Neural crest cell (in vitro differentiated cells): ENCODE results near the gene COL23A1. TPM values are rescaled to one million over a fixed set of nuclear protein-coding genes. Genes with fewer than 3 reads are reported as not detected.

Experiments used
- DNase-seq: peaks from one replicate; pipeline ENCODE4 v3.0.0; 2021; ENCODE audit warnings: low read depth, mixed read lengths, low spot score
- H3K27ac Mint-ChIP-seq: one replicate; pipeline ENCODE4 v1.8.0; 2021; ENCODE audit warnings: mild to moderate bottlenecking, mixed read lengths; ENCODE audit not compliant: unreplicated experiment
- H3K27me3 Mint-ChIP-seq: 2 replicates; pipeline ENCODE4 v1.8.0; 2021; ENCODE audit warnings: low read depth, mild to moderate bottlenecking, mixed read lengths
- H3K36me3 Mint-ChIP-seq: 2 replicates; pipeline ENCODE4 v1.8.0; 2021; ENCODE audit warnings: low read depth, mild to moderate bottlenecking, mixed read lengths
- H3K4me1 Mint-ChIP-seq: 2 replicates; pipeline ENCODE4 v1.8.0; 2021; ENCODE audit warnings: mixed read lengths
- H3K4me3 Mint-ChIP-seq: one replicate; pipeline ENCODE4 v1.8.0; 2021; ENCODE audit warnings: mild to moderate bottlenecking, mixed read lengths
- H3K9me3 Mint-ChIP-seq: 2 replicates; pipeline ENCODE4 v1.8.0; 2021; ENCODE audit warnings: mixed read lengths
- total RNA-seq: library from RNA; stranded (reverse); gene quantifications from 2 replicates; pipeline ENCODE4 v1.2.1, GENCODE V29; 2021
- TF ChIP-seq, protein P1 (sequence below): fragments of 200-600 bp; sonication (generic); conservative IDR thresholded peaks from 2 replicates; pipeline ENCODE4 v1.5.0; 2021; ENCODE audit warnings: antibody characterized with exemption, mild to moderate bottlenecking

Gene COL23A1
- total RNA-seq, 1 donor from 2014 or later, result 33.7 TPM

DNA sequence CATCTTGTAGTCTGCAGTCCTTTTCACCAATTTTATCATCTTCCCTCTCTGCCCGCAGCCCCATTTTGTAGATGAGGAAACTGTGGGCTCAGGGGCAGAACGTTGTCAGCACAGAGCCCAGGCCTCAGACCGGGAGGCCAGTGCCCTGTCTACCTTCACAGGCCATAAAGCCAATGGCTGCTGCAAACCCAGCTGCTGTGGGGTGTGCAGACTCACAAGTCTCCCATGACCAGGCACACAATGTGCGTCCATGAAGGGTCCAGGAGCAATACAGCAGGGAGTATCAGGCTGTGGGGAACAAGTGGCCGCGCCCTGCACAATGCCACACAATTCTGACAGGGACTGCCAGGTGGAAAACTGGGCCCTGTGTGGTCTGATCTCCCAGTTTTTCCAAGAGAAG is 71.0 kb downstream of the COL23A1 start:
- H3K27ac Mint-ChIP-seq, result no peak overlapping the region
- no peak for DNase-seq
- peaks cover 16% of the 10 kb centered on the region for H3K9me3 Mint-ChIP-seq
- no peak overlapping the region for H3K4me3 Mint-ChIP-seq
- TF ChIP-seq, protein P1, sequence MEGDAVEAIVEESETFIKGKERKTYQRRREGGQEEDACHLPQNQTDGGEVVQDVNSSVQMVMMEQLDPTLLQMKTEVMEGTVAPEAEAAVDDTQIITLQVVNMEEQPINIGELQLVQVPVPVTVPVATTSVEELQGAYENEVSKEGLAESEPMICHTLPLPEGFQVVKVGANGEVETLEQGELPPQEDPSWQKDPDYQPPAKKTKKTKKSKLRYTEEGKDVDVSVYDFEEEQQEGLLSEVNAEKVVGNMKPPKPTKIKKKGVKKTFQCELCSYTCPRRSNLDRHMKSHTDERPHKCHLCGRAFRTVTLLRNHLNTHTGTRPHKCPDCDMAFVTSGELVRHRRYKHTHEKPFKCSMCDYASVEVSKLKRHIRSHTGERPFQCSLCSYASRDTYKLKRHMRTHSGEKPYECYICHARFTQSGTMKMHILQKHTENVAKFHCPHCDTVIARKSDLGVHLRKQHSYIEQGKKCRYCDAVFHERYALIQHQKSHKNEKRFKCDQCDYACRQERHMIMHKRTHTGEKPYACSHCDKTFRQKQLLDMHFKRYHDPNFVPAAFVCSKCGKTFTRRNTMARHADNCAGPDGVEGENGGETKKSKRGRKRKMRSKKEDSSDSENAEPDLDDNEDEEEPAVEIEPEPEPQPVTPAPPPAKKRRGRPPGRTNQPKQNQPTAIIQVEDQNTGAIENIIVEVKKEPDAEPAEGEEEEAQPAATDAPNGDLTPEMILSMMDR, result no peak
- peaks cover 25% of the 10 kb centered on the region for H3K4me1 Mint-ChIP-seq
- peaks cover 18% of the 10 kb centered on the region for H3K36me3 Mint-ChIP-seq
- H3K27me3 Mint-ChIP-seq, result no peaks in the 10 kb centered on the region

DNA sequence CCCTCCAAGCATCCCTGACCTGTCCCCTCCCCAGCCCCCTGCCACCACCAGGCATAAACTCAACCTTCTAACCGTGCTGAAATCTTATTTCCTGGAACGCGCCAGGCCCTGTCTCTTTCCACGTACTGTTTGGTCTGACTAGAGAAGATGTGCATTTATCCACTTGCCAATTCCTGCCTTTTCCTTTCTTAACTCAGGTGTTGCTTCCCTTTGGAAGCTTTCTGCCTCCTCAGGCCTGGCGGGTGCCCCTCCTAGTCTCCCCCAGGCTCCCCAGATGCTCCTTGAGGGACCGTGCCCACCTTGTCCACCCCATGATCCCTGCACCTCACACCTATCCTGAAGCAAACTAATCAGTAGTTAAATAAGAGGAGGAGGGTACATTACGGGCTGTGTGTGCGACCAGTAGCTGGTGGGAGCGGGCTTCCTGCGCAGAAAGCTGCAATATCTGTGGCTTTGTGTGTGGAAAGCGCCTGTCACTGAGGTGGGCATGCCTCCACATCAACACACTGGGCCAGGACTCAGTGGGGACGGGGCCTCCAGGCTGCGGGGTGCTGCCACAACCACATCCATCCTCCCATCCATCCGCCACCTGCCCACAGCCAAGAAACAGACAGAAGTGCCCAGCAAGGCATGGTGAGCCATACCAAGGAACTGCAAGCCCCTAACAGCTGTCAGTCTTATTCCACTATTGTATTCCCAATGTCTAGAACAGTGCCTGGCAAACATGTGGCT is 73.5 kb downstream of the COL23A1 start:
- Mint-ChIP-seq H3K27me3 (no peaks in the 10 kb centered on the region), H3K27ac (peak overlapping the region; percentile 83), H3K4me1 (peaks cover 22% of the 10 kb centered on the region), H3K9me3 (peaks cover 13% of the 10 kb centered on the region), H3K36me3 (peaks cover 20% of the 10 kb centered on the region), H3K4me3 (no peak overlapping the region)
- TF ChIP-seq, protein P1, result no peak
- DNase-seq, result no peak

DNA sequence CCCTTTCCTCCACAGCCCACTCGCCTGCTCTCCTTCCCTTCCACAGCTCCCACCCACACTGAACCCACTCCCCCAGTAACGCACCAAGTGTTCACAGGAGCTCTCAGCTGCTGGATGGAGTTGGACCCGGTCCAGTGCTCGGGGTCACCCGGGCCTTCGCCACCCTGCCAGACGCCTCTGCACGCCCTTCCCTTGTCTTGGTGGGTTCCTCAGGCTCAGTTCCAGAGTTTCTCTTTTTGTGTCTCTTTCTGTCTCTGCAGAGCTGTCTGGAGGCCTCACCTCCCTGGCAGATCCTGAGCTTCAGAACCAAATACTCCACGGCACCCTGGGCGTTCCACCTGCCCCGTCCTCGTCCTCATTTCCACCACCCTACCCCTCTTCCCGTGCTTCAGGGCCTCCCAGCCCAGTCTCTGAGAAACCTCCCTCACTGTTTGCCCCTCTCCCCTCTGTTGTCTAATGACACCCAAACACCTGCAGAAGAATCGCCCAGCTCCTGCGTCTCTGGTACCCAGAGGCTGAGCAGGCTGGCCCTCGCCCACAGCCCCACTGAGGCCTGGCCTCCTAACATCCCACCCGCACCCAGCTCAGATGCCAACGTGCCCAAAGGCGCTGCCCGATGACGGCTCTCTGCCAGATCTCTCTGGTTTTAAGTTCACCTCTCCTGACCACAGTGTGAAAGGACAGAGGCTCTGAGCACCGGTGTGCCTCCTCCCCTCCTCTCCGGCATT is 74.3 kb downstream of the COL23A1 start:
- Mint-ChIP-seq H3K27ac (peak overlapping the region; percentile 83), H3K4me1 (peaks cover 22% of the 10 kb centered on the region), H3K9me3 (peaks cover 12% of the 10 kb centered on the region), H3K27me3 (no peaks in the 10 kb centered on the region), H3K36me3 (peaks cover 20% of the 10 kb centered on the region), H3K4me3 (no peak overlapping the region)
- TF ChIP-seq, protein P1, result no peak
- no peak for DNase-seq

DNA sequence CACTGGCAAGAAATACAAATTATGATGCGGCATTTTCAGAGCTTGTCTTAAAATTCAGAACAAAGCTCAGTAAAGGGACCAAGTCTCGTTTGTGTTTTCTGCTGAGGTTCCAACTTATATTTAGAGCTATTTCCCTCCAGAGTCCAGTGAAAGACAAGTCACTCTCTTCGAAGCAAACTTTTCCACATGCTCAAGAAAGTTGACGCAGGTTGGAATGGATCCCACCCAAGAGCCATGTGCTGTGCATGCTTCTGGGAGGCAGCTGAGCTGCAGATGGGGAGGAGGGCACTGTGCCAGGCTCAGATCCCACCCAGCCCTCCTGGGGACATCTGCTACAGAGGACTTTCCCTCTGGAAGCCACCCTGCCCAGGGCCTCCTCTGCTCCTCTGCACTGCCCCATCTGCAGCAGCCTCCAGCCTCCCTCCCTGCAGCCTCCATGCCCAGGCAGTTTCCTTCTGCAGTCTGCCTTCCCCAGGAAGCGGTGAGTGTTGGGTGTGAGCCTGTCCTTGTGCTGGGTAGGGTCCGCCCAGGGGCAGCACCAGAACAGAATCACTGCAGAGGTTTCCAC is 75.3 kb downstream of the COL23A1 start:
- H3K9me3 Mint-ChIP-seq, result peaks cover 11% of the 10 kb centered on the region
- TF ChIP-seq, protein P1, result no peak
- H3K4me1 Mint-ChIP-seq, result peaks cover 22% of the 10 kb centered on the region
- H3K27ac Mint-ChIP-seq, result no peak overlapping the region
- no peak overlapping the region for H3K4me3 Mint-ChIP-seq
- DNase-seq, result no peak
- H3K27me3 Mint-ChIP-seq, result no peaks in the 10 kb centered on the region
- peaks cover 17% of the 10 kb centered on the region for H3K36me3 Mint-ChIP-seq

DNA sequence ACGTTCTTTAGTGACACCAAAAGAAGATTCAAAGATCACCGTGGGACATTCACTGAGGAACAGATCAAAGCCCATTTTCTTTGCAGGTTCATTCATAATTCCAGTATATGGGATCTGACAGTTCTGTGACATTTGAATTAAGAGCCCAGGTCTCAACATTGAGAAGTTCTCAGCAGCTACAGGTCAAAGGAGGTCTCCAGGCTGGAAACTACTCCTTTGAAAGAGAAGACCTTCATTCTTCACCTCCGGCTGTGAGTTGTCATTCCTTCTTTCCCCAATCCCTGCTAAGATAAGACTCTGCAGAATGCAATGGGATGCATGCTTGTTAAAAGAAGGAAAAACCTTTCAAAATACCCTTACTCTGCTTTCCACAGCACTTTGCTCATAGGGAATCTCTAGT is 79.0 kb downstream of the COL23A1 start:
- Mint-ChIP-seq H3K4me1 (peaks cover 23% of the 10 kb centered on the region), H3K27ac (no peak overlapping the region), H3K9me3 (peaks cover 22% of the 10 kb centered on the region), H3K27me3 (no peaks in the 10 kb centered on the region), H3K4me3 (no peak overlapping the region), H3K36me3 (peaks cover 23% of the 10 kb centered on the region)
- TF ChIP-seq, protein P1, result no peak
- no peak for DNase-seq
